Endothelial cell (in vitro differentiated cells): Measurements from ENCODE around the gene MYL6B. TPM values are rescaled to one million over a fixed set of nuclear protein-coding genes. Genes with fewer than 3 reads are reported as not detected.

Source experiments
- DNase-seq: peaks from one replicate; pipeline ENCODE4 v3.0.0; 2021; ENCODE audit warnings: low spot score
- H3K27ac Mint-ChIP-seq: one replicate; pipeline ENCODE4 v1.8.0; 2021; ENCODE audit warnings: mixed read lengths, inconsistent platforms; ENCODE audit not compliant: unreplicated experiment
- H3K27me3 Mint-ChIP-seq: one replicate; pipeline ENCODE4 v1.8.0; 2021; ENCODE audit warnings: mild to moderate bottlenecking, moderate library complexity, mixed read lengths, inconsistent platforms; ENCODE audit not compliant: unreplicated experiment
- H3K36me3 Mint-ChIP-seq: one replicate; pipeline ENCODE4 v1.8.0; 2021; ENCODE audit warnings: mild to moderate bottlenecking, low read depth, mixed read lengths, inconsistent platforms; ENCODE audit not compliant: unreplicated experiment
- H3K4me1 Mint-ChIP-seq: one replicate; pipeline ENCODE4 v1.8.0; 2021; ENCODE audit warnings: mild to moderate bottlenecking, mixed read lengths, inconsistent platforms; ENCODE audit not compliant: unreplicated experiment
- H3K4me3 Mint-ChIP-seq: one replicate; pipeline ENCODE4 v1.8.0; 2021; ENCODE audit warnings: mild to moderate bottlenecking, mixed read lengths, inconsistent platforms; ENCODE audit not compliant: unreplicated experiment
- H3K9me3 Mint-ChIP-seq: one replicate; pipeline ENCODE4 v1.8.0; 2021; ENCODE audit warnings: mixed read lengths, inconsistent platforms; ENCODE audit not compliant: unreplicated experiment
- CTCF ChIP-seq: fragments of 200-600 bp; sonication (generic); IDR thresholded peaks from one replicate; pipeline ENCODE4 v1.5.0; 2021; ENCODE audit warnings: antibody characterized with exemption; ENCODE audit not compliant: unreplicated experiment
- total RNA-seq: library from RNA; stranded (reverse); fragmentation: NEBNext Ultra II Directional; extraction: Animal tissue kit (Norgen Biotek cat#: 25700); gene quantifications from one replicate; pipeline ENCODE4 v1.2.1, GENCODE V29; 2021; ENCODE audit not compliant: unreplicated experiment

Gene MYL6B
- total RNA-seq, 1 donor from 2014 or later = 170 TPM

- H3K36me3 Mint-ChIP-seq = peaks cover 31% of the 10 kb centered on the region
- no peak for TF ChIP-seq CTCF
- no peaks in the 10 kb centered on the region for H3K9me3 Mint-ChIP-seq
- H3K27me3 Mint-ChIP-seq = peaks cover 8% of the 10 kb centered on the region
- peaks cover 48% of the 10 kb centered on the region for H3K4me1 Mint-ChIP-seq
- peak overlapping the region; percentile 64 for H3K27ac Mint-ChIP-seq
- peak overlapping the region; percentile 60 for H3K4me3 Mint-ChIP-seq
- no peak for DNase-seq
Observed at GRCh38 chr12:56146492-56147460, 5.6 kb upstream of the MYL6B start.

DNA sequence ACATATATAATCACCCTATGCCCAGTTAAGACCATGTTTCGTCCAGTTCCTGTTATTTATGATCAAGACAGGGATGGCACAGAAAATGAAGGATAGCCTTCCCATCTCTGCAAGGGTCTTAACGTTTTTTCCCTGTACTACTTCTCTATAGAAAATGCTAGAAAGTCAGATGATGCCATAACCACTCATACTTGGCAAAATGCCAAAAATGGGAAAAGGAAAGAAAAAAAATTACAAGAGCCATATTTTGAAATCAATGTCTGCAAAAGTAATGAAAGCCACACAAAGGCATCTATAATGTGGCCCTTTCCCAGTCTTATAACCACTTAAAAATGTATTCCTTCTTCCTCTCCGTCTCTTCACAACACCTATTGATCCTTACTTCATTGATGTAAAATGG, 1.8 kb upstream of the MYL6B start:
- H3K27ac Mint-ChIP-seq = no peak overlapping the region
- peaks cover 4% of the 10 kb centered on the region for H3K27me3 Mint-ChIP-seq
- peaks cover 9% of the 10 kb centered on the region for H3K36me3 Mint-ChIP-seq
- DNase-seq = no peak
- TF ChIP-seq CTCF = no peak
- H3K9me3 Mint-ChIP-seq = no peaks in the 10 kb centered on the region
- H3K4me3 Mint-ChIP-seq = peak overlapping the region; percentile 7
- peaks cover 36% of the 10 kb centered on the region for H3K4me1 Mint-ChIP-seq

DNA sequence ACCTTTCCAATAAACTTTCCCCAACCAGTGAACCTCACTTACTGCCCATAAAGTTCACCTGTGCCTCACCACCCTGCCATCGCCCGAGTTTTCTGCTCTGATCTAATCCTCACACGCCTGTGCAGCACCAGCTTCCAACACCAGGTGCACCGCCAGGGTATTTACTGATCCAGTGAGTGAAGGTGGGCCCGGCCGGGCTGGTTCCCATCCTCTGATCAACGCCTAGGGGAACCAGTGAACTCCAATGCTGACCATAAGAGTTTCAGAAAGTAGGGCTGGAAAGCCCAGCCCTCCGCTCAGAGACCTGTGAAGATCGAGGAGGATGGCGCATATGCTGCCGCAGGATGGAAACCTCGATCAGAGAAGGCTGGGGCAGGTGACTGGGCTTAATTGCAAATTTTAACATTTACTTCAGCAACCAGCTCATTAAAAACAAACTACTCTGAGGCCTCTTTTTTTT, 685 bp upstream of the MYL6B start:
- peaks cover 28% of the 10 kb centered on the region for H3K4me1 Mint-ChIP-seq
- peak overlapping the region; percentile 97 for H3K4me3 Mint-ChIP-seq
- H3K27me3 Mint-ChIP-seq = peaks cover 5% of the 10 kb centered on the region
- peaks cover 11% of the 10 kb centered on the region for H3K36me3 Mint-ChIP-seq
- peak overlapping the region; percentile 87 for H3K27ac Mint-ChIP-seq
- TF ChIP-seq CTCF = peak; percentile 74
- peak; percentile 51 for DNase-seq
- H3K9me3 Mint-ChIP-seq = no peaks in the 10 kb centered on the region

DNA sequence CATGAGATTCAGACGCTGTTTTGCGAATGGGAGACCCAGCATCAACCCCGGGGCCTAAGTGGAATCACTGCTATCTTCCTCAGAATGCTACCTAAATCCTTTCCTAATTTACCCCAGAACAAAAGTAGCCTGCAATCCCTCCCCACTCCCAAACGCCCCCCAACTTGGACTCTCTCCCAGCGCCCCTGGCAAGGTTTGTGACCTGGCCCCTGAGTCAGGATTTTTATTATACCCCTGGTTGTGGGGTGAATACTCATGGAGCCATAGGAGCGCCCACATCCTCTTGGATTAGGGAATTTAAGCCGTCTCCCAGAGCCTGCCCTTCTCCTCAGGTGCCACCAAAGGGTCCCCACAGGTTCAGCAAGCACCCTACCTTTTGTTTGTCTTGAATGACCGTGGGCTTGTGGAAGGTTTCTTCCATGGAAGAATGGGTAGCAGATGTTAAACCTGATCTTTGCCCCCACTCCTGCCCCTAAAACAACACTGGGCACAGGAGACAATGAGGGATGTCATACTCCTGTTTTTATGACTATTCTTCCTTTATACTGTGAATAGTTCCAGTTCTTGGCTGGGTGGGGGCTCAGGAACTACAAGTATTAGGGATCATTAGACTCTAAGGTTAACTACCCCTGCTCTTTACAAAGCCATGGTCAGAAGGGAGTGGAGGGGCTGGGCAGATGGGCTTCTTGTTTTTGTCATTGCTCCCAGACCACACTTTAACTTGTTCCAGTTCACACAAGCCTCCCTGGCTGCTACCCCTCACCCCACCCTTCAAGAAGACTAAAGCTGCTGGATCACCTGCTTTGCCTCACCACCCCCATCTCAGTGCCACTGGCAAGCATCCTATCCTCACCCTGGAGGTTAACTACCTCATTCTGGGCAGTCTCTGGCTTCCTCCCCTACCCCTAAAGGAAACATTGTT, 630 bp downstream of the MYL6B start:
- Mint-ChIP-seq H3K4me3 (peak overlapping the region; percentile 97), H3K9me3 (no peaks in the 10 kb centered on the region), H3K36me3 (peaks cover 11% of the 10 kb centered on the region), H3K27me3 (peaks cover 14% of the 10 kb centered on the region), H3K4me1 (peaks cover 31% of the 10 kb centered on the region), H3K27ac (peak overlapping the region; percentile 87)
- no peak for TF ChIP-seq CTCF
- no peak for DNase-seq
